Limb (tissue), 2 donors: Measurements from ENCODE around the gene ARHGEF33.
A peak's percentile ranks its signal among the peaks of the same experiment; 100 is the strongest.
"Not testable (repeated sequence)": the region's sequence is repeated elsewhere in the genome, so short reads cannot be mapped to it uniquely, and the experiment has no call there.

Experiments
- DNase-seq, 2 donors: peaks; one replicate each; pipeline ENCODE4 v3.0.0-alpha.2; 2016; ENCODE audit errors: extremely low spot score in 2 of 2

ARHGEF33 gene

GRCh38 chr2:38909872-38910271 is 20.2 kb downstream of the ARHGEF33 start:
- DNase-seq = no peak

DNA sequence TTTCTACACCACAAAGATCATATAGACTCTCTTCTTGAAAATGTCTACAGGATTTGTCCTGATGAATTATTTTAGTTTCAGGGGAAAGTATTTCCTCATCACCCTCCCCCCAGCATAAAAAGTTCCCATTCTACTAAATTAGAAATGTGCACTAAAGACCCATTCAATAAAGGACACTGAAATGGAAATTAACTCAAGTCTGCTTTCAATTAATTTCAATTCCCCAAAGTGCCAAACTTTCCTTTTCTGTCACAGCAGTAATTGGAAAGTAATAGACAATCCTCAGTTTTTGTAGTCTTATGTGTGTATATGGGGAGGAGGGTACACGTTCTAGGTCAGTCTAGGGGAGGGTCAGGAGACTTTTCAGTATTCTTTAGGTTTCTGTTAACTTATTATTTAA is 21.5 kb downstream of the ARHGEF33 start:
- no peak for DNase-seq

DNA sequence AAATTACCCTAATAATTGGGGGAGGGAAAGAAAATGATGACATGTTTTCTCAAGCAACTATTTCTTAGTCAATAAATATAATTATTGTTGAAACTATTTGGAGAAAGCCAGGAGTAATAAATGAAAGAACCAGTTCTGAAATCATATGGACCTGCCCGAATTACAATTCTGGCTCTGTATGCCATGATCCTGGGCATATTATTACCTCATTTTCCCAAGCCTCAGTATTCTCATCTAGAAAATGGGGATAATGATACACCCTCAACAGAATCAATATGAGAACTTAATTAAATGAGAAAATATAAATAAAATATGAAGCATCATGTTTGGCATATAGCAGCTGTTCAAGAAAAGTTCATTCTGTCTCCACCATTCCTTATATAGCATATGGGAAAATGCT is 22.9 kb downstream of the ARHGEF33 start:
- no peak for DNase-seq

DNA sequence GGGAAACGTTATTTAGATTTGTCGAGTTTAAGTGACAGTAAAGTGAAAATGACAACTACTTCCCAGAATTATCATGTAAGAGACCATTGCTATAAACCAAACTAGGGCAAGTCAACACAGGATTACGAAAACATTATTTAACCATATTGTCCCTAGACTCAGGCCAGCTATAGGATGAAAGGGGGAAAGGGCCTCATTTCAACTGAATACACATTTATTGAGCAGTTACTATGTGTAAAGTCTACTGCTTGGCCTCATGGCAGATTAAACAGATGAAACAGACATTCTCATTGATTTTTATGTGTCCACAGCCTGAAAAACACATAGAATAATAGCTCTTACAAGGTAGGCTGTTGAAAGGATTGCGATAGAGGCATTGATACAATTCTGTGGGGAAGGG is 32.7 kb downstream of the ARHGEF33 start:
- no peak for DNase-seq

- no peak for DNase-seq
These were observed 33.2 kb downstream of the ARHGEF33 start for GRCh38 chr2:38922902-38923301.

DNA sequence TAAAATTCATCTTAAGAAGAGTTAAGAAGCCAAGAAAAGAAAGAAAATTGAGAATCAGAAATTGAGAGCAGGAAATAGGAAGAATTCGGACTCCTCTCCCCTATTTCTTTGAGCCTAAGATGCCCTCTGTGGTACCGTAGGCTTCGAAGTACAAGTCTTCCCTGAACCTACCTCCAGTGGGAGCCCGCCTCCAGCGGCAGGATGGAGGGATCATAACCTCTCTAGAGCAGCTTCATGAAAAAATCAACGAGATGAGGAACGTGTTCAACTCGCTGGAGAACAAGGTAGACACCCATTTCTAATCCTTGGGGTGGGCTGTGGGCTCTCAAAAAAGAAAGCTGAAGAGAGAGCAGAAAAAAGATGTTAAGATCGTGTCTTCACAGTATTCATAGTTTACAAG is 36.3 kb downstream of the ARHGEF33 start:
- DNase-seq = no peak

DNA sequence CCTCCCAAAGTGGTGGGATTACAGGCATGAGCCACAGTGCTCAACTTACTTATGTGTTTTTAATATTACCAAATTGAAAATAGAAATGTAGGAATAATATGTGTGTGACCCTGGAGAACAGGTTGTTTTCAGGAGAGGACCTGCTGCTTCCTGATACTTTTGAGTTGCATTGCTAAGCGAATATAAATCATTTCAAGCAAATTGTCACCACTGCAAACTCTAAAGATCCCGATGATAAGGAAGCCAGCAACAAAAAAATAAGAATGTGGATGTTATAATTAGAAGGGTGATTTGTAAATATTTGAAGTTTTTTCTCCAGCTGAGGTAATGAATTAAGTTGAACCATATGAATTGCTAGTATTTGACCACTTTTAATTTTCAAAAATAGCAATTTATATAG is 40.9 kb downstream of the ARHGEF33 start:
- no peak for DNase-seq

- no peak for DNase-seq
These were observed 42.9 kb downstream of the ARHGEF33 start for GRCh38 chr2:38932586-38932985.

DNA sequence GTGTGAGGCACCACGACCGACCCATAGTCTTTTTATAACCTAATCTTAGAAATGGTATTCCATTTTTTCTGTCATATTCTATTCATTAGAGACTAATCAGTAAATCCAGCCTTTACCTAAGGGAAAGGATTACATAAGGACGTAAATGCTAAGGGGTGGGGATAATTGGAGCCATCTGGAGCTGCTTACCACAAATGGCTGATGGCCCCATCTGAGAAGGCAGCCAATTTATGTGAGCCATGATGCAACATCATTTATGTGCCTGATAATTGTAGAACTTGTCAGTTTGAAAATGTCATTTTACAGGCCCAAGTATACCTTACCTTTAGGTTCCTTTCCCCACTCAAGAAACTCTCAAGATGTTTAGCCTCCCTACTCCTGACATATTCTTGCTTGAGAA is 44.0 kb downstream of the ARHGEF33 start:
- DNase-seq = no peak

- DNase-seq = no peak
These were observed 45.1 kb downstream of the ARHGEF33 start for GRCh38 chr2:38934742-38935141.

DNA sequence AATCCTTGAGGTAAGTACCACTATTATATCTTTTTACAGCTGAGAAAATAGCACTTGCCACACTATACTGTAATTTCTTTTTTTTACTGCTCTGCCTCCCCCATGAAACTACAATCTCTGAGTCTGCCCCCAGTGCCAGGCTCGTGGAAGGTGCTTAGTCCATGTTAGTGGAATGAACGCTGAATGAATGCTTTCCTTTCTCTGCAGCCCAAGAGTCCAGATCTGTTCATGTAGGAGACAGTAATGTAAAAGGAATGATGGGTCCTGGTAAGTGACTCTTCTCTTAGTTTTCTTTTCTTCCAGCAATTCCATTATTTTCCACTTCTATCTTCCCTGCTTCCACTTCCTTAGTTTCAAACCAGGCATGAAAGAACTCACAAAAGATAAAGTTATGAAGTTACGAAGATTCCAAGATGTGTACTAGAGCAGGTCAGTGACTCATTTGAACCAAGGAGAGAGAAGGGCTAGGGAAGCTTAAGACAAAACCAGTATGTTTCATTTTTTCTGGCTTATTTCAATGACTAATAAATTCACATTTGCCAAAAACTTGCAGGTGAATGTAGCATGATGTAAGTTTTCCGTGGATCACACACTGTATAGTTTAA is 46.0 kb downstream of the ARHGEF33 start:
- no peak for DNase-seq

DNA sequence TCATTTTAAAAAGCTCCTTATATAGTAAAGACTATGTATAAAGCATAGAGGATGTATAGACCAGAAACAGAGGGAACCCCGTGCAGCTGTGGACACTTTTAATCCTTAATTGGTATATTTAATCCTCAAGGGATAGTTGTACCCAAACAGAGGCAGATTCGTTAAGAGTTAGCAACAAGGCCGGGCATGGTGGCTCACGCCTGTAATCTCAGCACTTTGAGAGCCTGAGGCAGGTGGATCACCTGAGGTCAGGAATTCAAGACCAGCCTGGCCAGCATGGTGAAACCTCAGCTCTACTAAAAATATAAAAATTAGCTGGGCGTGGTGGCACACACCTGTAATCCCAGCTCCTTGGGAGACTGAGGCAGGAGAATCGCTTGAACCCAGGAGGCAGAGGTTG is 46.8 kb downstream of the ARHGEF33 start:
- DNase-seq = not testable (repeated sequence)

DNA sequence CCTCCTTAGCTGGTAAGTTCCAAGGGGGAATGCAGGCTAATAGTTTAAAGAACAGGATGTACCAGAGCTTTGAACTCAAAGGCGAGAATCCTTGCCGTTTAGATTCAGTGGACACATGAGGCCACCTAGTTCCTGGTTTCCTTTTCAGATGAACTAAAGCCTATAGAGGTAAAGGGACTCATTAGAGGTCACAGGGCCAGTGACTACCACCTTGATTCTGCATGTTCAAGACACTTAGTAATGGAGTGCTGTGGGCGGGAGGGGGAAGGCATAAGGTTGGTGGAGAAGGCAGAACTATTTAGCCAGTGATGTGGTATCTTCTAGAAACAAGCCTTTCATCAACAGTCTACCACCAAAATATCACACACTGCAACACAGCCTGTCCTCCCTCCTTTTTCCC is 47.9 kb downstream of the ARHGEF33 start:
- DNase-seq = no peak

DNA sequence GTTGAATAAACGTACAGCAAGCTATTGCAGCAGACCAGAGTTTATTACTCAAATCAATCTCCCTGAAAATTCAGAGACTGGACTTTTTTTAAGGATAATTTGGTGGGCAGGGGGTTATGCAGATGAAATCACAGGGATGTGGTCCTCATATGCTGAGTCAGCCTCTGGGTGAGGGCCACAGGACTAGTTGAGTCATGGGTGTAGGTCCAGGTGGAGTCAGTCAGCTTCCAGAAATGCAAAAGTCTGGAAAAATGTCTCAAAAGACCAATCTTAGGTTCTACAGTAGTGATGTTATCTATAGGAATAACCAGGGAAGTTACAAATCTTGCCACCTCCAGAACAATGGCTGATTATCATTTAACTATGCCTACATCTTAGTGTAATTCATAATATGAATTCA is 51.1 kb downstream of the ARHGEF33 start:
- no peak for DNase-seq

DNA sequence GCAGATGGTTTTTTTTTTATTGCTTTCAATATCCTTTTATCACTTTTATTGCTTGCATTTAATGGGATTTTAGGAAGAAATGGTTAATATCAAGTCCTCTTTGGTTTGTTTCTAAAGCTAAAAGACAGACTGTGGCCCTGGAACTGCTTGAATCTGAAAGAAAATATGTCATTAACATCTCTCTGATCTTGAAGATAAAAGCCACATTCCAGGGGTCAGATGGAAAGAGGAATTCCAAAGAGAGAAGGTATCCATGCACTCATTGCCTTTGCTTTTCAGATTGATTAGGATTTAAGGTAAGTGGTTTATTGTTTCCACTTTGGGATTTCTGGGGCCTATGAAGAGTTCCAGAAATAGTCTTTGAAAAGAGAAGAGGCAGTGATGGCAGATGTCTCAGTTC is 54.1 kb downstream of the ARHGEF33 start:
- DNase-seq = no peak

GRCh38 chr2:38945372-38945771 is 55.7 kb downstream of the ARHGEF33 start:
- no peak for DNase-seq

GRCh38 chr2:38945911-38946310 is 56.2 kb downstream of the ARHGEF33 start:
- no peak for DNase-seq

GRCh38 chr2:38947241-38948239 is 57.9 kb downstream of the ARHGEF33 start:
- peak; percentile 61 to 74 for DNase-seq

DNA sequence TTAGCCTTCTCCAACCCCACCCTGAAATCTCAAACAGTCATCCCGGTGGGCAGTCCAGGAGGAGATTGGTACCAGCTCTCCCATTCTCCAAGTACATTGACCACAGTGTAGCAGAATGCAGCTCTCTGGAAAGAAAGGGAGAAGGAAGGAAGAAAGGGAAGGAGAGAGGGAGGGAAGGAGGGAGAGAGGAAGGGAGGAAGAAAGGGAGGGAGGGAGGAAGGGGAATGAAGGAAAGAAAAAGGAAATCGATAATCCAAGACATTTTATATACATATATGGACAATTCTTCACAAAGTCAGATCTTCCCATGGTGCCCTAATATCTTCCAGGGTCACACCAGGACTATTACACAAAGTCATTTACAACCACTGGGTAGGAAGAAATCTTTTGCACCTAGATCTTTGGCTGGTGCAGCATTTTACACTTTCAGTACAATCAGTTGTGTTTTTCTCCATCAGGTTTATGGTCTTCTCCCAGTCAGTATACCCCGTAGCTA is 58.8 kb downstream of the ARHGEF33 start:
- no peak for DNase-seq

GRCh38 chr2:38948995-38949394 is 59.3 kb downstream of the ARHGEF33 start:
- DNase-seq = no peak

GRCh38 chr2:38951766-38952165 is 62.1 kb downstream of the ARHGEF33 start:
- no peak for DNase-seq

GRCh38 chr2:38957972-38958371 is 68.3 kb downstream of the ARHGEF33 start:
- no peak for DNase-seq

GRCh38 chr2:38959466-38959865 is 69.8 kb downstream of the ARHGEF33 start:
- DNase-seq = no peak
